ENCODE results near the gene ZMIZ2.
A peak's percentile ranks its signal among the peaks of the same experiment; 100 is the strongest.

The ZMIZ2 gene

DNA sequence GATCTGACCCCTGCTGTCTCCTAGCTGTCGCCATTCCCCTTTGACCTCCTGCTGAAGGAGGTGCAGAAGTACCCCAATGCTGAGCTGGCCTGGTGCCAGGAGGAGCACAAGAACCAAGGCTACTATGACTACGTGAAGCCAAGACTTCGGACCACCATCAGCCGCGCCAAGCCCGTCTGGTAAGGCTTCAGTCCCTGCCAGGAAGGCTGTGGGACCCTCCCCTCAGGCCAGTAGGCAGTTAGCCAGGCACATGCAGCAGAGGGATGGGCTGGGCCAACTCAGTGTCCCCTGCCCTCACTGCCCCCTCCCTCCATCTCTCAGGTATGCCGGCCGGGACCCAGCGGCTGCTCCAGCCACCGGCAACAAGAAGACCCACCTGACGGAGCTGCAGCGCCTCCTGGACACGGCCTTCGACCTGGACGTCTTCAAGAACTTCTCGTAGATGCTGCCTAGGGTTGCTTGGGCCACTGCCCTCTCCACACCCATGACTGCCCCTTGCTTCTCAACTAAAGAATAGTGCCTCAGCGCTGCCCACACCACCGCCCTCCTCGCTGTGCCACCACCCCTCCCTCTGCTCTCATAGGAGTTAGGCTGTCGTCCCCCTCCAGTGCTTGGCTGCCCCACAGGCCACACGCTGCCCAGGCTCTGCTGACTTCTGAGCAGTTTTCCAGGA lies 41.0 kb upstream of the ZMIZ2 start:
- ChIA-PET CTCF (no interaction called here), POLR2A (ENCODE audit: low non-redundant PET) (no interaction called here)
- peak overlapping the region; percentile 48 for H3K27ac ChIP-seq
- TF ChIP-seq, protein P1, sequence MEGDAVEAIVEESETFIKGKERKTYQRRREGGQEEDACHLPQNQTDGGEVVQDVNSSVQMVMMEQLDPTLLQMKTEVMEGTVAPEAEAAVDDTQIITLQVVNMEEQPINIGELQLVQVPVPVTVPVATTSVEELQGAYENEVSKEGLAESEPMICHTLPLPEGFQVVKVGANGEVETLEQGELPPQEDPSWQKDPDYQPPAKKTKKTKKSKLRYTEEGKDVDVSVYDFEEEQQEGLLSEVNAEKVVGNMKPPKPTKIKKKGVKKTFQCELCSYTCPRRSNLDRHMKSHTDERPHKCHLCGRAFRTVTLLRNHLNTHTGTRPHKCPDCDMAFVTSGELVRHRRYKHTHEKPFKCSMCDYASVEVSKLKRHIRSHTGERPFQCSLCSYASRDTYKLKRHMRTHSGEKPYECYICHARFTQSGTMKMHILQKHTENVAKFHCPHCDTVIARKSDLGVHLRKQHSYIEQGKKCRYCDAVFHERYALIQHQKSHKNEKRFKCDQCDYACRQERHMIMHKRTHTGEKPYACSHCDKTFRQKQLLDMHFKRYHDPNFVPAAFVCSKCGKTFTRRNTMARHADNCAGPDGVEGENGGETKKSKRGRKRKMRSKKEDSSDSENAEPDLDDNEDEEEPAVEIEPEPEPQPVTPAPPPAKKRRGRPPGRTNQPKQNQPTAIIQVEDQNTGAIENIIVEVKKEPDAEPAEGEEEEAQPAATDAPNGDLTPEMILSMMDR (conservative IDR thresholded peaks at IDR 0.05; ENCODE audit: low read depth): no peak
- no peak for DNase-seq (ENCODE audit: low spot score)

DNA sequence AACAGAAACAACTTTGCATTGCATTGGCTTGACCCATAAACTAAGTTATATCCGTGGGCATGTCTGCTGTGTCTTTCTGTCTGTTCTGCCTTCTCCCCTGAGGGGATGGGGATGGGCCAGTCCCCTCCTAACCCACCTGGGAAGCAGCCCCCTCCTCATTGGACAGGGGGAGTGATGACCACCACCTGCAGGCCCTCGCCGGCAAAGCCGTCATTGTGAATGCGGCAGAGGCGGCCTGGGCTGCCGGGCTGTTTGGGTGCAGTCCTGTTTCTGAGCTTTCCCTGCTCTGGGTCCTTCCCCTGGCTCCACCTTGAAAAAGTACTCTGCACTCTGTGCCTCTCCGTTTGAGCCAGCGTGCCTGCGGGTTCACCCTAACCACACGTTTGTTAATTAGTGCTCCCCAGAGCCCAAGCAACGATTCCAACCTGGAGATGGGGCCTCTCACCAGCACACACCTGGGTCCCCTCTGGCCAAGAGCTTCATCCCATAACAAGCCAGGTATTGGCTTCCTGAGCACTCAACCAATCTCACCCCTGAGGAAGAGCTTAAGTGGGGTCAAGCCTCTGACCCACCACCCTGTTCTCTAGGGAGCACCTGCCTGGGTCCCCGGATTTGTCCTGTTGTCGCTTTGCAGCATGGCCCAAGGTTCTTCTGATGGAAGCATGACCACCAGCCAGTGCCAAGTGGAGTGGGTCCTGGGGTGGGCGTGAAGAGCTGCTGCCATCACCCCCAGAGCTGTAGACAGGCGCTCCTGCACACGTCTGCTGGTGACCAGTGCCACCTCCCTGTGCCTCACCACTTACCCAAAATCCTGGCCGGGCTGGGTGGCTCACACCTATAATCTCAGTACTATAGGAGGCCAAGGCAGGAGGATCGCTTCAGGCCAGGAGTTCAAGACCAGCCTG lies 39.4 kb upstream of the ZMIZ2 start:
- no peak for DNase-seq (ENCODE audit: low spot score)
- TF ChIP-seq, protein P1 (conservative IDR thresholded peaks at IDR 0.05; ENCODE audit: low read depth): no peak
- ChIA-PET POLR2A (ENCODE audit: low non-redundant PET) (interaction anchor here (0.6 kb wide), 1 partner anchor 12 kb away, joined by 4 read pairs; no protein-coding TSS in a partner anchor), CTCF (no interaction called here)
- peak overlapping the region; percentile 48 for H3K27ac ChIP-seq

DNA sequence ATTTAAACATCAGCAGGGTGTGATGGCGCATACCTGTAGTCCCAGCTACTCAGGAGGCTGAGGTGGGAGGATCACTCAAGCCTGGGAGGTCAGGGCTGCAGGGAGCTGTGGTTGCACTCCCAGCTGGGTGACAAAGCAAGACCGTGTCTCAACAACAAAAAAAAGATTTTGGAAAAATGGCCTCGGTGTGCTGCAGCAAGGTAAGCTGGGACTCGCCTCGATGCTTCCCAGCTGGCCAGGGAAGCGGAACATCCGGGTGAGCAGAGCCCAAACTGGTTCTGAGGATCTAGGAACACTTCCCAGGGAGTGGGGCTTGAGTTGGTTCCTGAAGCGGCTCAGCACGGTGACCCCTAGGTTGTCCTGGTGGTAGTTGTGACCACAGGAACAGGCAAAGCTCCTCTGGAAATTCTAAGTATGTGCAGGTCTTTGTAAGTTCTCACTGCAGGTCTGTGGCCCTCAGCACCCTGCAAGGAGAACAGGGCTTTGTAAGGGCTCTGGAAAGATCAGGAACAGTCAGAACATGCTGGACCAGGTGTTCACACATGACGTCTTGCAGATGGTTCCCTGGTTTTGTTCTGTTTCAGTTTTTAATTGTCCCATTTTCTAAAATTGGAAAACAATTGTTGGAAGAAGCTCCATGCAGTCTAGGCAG lies 38.6 kb upstream of the ZMIZ2 start:
- DNase-seq (ENCODE audit: low spot score): no peak
- CTCF ChIA-PET: no interaction called here
- POLR2A ChIA-PET (ENCODE audit: low non-redundant PET): interaction anchor here (0.6 kb wide), 2 partner anchors 11 to 92 kb away, joined by 4 to 6 read pairs; no protein-coding TSS in a partner anchor
- peak overlapping the region; percentile 48 for H3K27ac ChIP-seq
- TF ChIP-seq, protein P1 (conservative IDR thresholded peaks at IDR 0.05; ENCODE audit: low read depth): no peak

DNA sequence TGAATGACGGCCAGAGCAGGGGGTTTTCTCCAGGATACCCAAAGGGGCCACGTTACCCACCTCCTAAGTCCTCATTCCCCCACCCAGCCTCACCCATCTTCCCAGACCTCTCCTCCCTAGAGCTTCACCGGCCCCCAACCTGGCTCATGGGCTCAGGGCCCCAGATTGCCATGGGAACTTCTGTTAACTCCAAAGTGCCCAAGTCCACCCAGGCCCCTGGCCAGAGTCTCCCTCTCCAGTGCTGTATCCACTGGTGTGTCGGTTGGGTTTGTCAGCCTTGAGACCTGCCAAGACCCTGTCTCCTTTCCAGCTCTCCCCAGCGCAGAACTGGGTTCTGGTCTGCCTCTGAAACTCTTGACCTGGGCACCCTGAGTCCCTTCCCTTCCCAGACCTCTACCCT lies 37.1 kb upstream of the ZMIZ2 start:
- TF ChIP-seq, protein P1 (conservative IDR thresholded peaks at IDR 0.05; ENCODE audit: low read depth): no peak
- ChIA-PET POLR2A (ENCODE audit: low non-redundant PET) (no interaction called here), CTCF (no interaction called here)
- no peak for DNase-seq (ENCODE audit: low spot score)
- H3K27ac ChIP-seq: peak overlapping the region; percentile 48

DNA sequence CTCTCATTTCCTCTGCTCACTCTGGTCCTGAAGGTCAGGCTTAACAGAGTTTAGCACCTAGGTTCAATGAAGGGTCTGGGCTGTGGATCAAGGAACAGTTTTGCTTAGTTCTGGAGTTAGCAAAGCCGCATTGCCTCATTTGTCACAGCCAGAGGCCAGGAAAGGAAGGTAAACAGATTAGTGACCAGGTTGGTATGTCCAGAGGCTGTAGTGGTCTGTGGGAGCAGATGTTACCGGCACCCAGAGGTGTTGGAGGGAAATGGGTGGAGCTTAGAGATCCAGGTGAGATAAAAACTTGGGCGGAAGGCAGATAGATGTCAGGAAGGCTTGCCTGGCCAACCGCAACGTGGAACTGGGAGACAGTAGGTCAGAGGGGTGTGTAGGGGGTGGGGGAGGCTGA lies 36.6 kb upstream of the ZMIZ2 start:
- H3K27ac ChIP-seq: peak overlapping the region; percentile 48
- ChIA-PET CTCF (no interaction called here), POLR2A (ENCODE audit: low non-redundant PET) (no interaction called here)
- TF ChIP-seq, protein P1 (conservative IDR thresholded peaks at IDR 0.05; ENCODE audit: low read depth): no peak
- no peak for DNase-seq (ENCODE audit: low spot score)

DNA sequence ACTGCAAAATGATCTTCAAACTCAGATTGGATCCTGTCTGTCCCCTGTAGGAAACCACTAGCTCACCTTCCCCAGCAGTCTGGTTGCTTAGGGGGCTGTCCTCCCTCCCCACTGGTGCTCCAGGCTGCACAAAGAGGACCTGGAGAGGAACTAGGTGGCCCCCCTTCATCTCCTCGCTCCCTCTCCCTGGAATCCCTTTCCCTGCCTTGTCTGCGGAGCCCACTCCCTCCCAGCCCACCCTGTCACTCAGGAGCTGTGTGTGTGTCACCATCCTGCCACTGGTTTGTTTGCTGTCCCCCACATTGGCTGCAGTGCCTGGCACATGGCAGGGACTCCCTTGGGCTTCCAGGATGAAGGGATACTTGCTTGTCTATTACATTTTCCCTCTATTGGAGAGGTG lies 35.5 kb upstream of the ZMIZ2 start:
- ChIA-PET CTCF (no interaction called here), POLR2A (ENCODE audit: low non-redundant PET) (no interaction called here)
- no peak for DNase-seq (ENCODE audit: low spot score)
- H3K27ac ChIP-seq: no peak overlapping the region
- TF ChIP-seq, protein P1 (conservative IDR thresholded peaks at IDR 0.05; ENCODE audit: low read depth): no peak
